GM21825 (cell line): ENCODE results near the gene NDC1.

ENCODE experiments used
- ATAC-seq: cut with Tn5 transposase; IDR thresholded peaks from one replicate; pipeline ENCODE4 v1.9.1; 2021; ENCODE audit warnings: mild to moderate bottlenecking, moderate library complexity; ENCODE audit not compliant: unreplicated experiment

The NDC1 gene

GRCh38 chr1:53733447-53733931, 104.6 kb downstream of the NDC1 start:
- ATAC-seq, result no peak

GRCh38 chr1:53732912-53733317, 105.2 kb downstream of the NDC1 start:
- ATAC-seq, result no peak

- no peak for ATAC-seq
These were observed 105.7 kb downstream of the NDC1 start for GRCh38 chr1:53732409-53732808.

- no peak for ATAC-seq
These were observed 106.3 kb downstream of the NDC1 start for GRCh38 chr1:53731779-53732305.

- no peak for ATAC-seq
These were observed 107.0 kb downstream of the NDC1 start for GRCh38 chr1:53731043-53731600.

- no peak for ATAC-seq
These were observed 107.8 kb downstream of the NDC1 start for GRCh38 chr1:53730224-53730865.

- ATAC-seq, result no peak
These were observed 108.5 kb downstream of the NDC1 start for GRCh38 chr1:53729456-53730223.

- ATAC-seq, result no peak
These were observed 109.2 kb downstream of the NDC1 start for GRCh38 chr1:53728702-53729455.

- ATAC-seq, result no peak
These were observed 109.9 kb downstream of the NDC1 start for GRCh38 chr1:53728196-53728595.

- no peak for ATAC-seq
These were observed 110.5 kb downstream of the NDC1 start for GRCh38 chr1:53727461-53728092.

GRCh38 chr1:53726009-53726600, 112.0 kb downstream of the NDC1 start:
- no peak for ATAC-seq

GRCh38 chr1:53725238-53725689, 112.8 kb downstream of the NDC1 start:
- ATAC-seq, result no peak

- no peak for ATAC-seq
These were observed 116.1 kb downstream of the NDC1 start for GRCh38 chr1:53722025-53722424.

GRCh38 chr1:53721088-53721487, 117.0 kb downstream of the NDC1 start:
- ATAC-seq, result no peak

GRCh38 chr1:53719469-53719868, 118.6 kb downstream of the NDC1 start:
- ATAC-seq, result no peak

GRCh38 chr1:53718443-53718842, 119.7 kb downstream of the NDC1 start:
- no peak for ATAC-seq

- no peak for ATAC-seq
These were observed 120.9 kb downstream of the NDC1 start for GRCh38 chr1:53717025-53717804.

- no peak for ATAC-seq
These were observed 121.9 kb downstream of the NDC1 start for GRCh38 chr1:53716150-53716549.

GRCh38 chr1:53715478-53715877, 122.6 kb downstream of the NDC1 start:
- ATAC-seq, result no peak
